Activated T-cell treated with anti-CD3 and anti-CD28 coated beads, Interleukin-2, amount 50 U/mL, for 48 hours (primary cell): Measurements from ENCODE around the gene UNC13C.
"Not testable (repeated sequence)": the region's sequence is repeated elsewhere in the genome, so short reads cannot be mapped to it uniquely, and the experiment has no call there.

Source experiments
- DNase-seq, 2 experiments: peaks; one replicate each; pipeline ENCODE4 v3.0.0-alpha.2; 2020

UNC13C gene

DNA sequence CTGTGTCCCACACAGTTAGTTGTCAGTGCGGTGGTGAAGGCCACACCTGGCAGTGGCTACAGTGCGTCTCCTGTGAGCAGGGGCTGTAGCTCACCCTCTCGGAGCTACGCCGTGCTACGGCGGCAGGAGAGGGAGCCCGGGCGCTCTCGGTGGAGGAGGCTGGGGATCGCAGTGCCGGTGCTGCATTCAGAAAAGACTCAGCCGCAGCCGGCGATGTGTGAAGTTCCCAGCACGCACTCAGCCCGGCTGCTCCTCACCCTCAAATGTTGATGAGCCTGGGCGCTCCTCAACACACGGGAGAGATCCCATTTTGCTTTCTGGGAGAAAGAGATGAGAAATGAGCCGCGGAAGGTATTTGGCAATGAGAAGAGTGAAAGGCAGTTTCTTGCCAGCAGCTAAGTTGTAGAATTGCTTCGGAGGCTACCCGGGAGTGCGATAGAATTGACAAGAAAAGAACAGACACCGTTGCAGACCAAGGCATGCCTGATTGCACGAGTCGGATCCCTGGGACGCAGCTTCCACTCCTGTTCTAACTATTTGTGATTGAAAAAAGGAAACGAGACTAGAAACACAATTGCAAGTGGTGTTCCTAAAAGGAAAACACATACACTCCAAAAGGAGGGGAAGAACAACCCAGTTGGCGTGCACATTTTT is at the start of gene UNC13C:
Gene UNC13C, plus strand, starts transcription at position 189 of the 654 bp plus-strand sequence. CDS start 34,463 bp downstream, outside the sequence.
- DNase-seq, result no peak

DNA sequence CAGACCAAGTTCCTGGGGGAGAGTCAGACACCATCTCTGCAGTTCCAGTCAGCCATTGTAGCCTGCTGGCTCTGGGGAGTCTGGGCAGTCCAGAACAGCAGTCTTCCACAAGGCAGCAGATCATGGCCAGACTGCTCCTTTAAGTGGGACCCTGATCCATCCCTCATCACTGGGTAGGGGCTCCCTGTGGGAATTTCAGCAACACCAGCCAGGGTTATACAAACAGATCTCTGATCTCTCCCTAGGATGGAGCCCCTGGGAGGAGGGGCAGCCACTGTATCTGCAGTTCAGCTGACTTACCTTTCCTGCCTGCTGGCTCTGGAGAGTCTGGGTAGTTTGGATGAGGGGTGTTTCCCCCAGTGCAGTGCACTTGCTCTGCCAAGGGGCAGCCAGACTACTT is 42.1 kb upstream of the UNC13C start:
- no peak for DNase-seq

GRCh38 chr15:53937632-53938031 is 40.6 kb upstream of the UNC13C start:
- DNase-seq, result not testable (repeated sequence)

GRCh38 chr15:53950572-53950971 is 27.7 kb upstream of the UNC13C start:
- no peak for DNase-seq

GRCh38 chr15:53955396-53955795 is 22.8 kb upstream of the UNC13C start:
- DNase-seq, result no peak

DNA sequence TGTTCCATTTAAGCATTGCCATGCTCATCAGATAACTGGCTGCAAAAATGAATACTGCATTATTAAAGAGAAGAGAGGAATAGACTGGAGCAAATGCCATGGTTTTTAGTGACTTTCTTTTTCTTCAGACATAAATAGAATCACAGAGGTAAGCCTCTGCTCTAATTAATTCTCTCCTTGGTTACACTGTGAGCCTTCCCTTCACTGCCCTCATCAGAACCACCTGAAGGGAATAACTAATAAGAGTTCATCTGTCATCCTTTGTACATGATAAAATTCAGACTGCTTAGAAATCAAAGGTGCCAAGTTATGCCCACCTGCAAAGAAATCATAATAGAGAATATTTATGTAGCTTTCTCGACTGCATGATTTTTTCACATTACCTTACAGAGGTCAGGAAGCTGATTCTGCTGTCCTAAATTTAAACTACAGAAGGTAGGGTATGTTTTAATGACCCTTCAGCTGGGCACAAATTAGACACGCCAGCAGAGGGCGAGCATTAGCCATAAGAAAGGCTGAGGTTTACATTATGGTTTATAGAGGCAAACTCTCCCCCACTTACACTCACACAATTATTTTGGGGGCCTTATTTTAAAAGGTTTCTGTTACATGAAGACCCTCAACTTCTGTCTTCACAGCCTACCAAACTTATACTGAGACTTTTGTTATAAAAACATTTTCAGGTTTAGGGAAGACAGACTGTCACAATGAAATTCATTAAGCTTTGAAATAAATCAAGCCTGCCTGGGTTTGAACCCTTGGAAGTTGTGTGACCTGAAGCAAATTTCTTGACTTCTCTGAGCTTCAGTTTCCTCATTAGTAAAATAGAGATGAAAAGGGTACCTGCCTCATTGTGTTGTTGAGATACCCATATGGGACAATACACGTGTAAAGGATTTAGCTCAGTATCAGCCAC is 15.3 kb upstream of the UNC13C start:
- DNase-seq, result peak; percentile 25 to 31

GRCh38 chr15:53963801-53964200 is 14.4 kb upstream of the UNC13C start:
- no peak for DNase-seq

GRCh38 chr15:53974121-53974520 is 4.1 kb upstream of the UNC13C start:
- no peak for DNase-seq

DNA sequence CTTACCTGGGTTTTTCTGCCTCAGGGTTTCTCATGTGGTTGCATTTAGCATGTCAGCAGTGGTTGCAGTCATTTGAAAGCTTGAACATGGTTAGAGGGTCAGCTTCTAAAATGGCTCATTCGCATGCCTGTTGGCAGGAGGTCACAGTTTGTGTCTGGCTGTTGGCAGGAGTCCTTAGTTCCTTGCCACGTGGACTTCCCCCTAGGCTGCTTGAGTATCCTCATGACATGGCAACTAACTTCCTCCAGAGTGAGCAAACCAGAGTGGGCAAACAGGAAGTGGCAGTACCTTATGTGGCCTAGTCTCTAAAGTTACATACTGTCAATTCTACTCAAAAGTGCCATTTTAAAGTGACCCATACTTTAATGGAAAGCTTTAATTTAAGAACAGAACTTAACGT is 3.4 kb upstream of the UNC13C start:
- DNase-seq, result no peak

DNA sequence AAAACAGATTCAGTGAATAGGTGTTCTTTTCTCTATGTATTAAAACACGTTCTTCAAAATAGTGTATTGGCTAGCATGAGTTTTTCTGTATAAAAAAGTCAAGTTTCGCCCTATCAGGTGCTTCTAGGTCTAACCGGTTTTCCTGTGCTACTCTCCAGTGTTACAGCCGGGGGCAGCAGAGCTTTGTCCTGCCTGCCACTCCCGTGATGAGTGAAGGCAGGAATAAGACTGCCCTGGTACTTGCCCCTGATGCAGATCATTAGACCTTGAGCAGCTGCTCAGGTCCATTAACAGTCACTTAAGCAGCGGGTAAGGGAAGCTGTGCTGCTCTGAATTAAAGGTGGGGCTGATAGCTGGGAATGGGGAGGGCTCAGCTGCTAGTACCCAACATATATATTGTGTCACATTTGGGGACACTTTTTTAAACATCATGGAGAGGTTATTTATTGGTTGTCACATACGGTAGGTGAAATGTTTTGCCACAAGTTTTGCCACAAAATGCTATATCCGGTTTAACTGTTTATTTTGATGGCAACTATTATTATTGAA is 1.3 kb upstream of the UNC13C start:
- no peak for DNase-seq

DNA sequence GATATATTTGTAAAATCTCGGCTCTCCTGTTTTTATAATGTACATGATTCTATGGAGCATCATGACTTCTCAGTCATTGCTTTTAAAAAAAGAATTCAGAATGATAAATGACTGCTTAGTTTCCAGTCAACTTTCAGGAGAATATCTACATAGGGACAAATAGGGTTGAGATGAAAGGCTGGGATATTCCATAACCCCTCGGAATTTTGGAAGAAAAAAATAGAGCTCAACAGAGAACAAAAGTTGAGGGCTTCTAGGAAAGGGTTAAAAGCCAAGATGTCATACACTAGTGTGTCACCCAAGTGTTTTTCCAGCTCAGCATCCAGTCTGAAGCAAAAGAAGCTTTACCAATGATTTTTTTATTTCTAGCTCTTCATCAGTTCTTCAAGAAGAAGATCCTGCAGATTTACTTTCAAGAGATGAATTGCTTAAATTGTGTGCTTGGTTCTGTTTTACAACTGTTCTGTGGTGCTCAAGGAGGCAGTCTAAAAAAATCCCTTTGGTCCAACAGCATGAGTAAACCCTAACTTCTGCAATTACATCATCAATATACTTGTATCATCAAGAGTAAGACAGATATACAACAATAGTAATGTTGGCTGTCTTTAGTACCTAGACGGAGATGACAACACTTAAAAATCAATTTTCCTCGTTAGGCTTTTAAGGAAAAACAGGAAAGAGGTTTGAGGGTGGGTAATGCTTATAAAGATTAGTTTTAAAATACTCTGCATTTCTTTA is 979 bp downstream of the UNC13C start:
- no peak for DNase-seq

DNA sequence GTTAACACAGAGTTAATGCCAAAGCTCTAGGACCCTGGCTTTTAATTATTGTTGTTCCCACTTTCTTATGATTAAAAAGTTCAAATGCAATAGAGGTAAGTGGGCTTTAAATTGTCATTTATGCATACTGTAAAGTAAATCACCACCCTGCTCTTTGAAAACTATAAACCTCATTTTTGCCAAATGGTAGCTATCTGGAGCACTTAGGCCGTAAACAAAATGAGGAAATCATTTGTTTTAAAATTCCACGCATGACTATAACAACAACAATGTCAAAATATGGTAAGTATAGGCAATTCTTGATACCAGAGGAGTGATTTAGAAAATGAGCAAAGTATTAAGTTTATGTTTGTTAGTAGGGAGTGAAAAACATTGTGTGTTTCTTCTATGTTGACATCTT is 1.8 kb downstream of the UNC13C start:
- no peak for DNase-seq

DNA sequence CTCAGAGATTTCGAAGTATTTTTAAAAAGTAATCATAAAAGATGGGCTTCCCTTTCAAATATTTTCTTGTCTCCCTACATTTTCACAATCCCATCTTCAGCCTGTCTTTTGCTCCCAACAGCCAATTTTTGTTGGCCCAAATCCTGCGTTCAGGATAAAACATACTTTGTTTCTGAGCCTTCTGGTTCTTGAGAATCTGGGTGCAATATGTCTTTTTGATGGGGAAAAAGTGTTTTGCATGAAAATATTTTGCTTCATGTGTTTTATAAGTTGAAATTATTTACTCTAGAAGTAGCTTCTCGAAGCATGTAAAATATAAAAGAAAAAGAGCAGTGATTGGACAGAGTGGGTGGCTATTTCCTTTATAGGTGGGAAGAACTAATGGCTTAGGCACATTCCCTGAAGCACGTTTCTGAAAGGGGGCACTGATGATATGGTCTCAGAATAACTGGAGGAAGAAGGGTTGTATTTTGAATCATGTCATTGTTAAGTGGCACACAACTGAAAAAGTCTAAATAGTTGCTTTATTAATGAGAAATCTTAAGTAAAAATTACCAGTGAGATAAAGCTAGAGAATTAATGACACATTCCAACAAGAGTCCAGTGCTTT is 3.9 kb downstream of the UNC13C start:
- DNase-seq, result no peak

- no peak for DNase-seq
Observed at GRCh38 chr15:53982876-53983275, 4.6 kb downstream of the UNC13C start.

DNA sequence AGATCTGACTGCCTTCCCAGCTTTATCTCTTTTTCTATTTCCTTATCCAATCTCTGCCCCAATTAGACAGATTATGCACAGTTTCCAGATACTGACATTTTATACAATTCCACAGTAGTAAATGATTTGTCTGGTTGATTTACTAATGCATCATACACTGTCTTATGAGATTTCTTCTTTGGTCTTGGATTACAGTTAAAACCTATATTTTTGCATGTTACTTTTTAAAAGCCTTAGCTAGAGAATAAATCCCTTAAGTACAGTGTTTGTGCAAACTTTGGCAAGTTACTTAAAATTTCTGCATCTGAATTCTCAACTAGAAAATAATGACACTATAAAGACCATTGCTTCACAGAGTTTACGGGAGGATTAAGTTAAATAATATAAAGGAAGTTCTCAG is 6.0 kb downstream of the UNC13C start:
- no peak for DNase-seq

DNA sequence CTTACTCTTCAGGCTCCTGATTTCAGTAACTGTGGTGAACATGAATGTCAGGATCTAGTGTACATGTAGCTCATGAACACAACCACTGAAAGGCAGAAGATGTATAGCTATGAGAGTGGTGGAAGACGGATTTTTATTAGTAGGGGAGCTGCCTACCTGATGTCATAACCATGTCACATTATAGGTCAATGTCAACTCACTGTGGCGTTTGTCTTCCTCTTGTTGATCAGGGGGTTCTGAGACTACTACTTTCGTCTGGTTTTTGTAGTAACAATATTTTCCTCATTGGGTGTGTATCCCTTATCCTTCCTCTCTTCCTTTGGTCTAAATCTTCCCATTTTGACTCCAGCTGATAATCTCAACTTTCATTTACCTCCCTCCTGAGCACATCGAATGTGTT is 7.3 kb downstream of the UNC13C start:
- DNase-seq, result no peak

- DNase-seq, result no peak
Observed at GRCh38 chr15:53987480-53987879, 9.2 kb downstream of the UNC13C start.

DNA sequence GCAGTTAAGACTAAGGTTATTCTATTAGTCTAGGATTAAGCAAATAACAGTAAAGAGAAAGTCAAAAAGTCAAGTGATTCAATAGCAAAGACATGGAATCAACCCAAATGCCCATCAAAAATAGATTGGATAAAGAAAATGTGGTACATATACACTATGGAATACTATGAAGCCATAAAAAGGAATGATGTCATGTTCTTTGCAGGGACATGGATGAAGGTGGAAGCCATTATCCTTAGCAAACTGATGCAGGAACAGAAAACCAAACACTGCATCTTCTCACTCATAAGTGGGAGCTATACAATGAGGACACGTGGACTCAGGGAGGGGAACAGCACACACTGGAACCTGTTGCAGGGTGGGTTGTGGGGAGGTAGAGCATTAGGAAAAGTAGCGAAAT is 29.0 kb downstream of the UNC13C start:
- DNase-seq, result no peak

GRCh38 chr15:54011656-54012055 is 33.4 kb downstream of the UNC13C start:
- DNase-seq, result no peak

DNA sequence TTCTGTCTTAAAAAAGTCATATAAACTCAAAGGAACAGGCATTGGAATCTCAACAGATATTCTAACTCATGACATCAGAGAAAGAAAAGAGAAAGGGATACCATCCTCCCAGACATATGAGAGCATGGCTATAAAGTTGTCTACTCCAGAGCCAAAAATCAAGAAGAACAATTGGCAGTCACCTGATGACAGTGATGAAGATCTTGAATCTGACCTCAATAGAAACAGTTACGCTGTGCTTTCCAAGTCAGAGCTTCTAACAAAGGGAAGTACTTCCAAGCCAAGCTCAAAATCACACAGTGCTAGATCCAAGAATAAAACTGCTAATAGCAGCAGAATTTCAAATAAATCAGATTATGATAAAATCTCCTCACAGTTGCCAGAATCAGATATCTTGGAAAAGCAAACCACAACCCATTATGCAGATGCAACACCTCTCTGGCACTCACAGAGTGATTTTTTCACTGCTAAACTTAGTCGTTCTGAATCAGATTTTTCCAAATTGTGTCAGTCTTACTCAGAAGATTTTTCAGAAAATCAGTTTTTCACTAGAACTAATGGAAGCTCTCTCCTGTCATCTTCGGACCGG is 35.9 kb downstream of the UNC13C start:
- no peak for DNase-seq

- no peak for DNase-seq
Observed at GRCh38 chr15:54017251-54017650, 39.0 kb downstream of the UNC13C start.

GRCh38 chr15:54017959-54018358 is 39.7 kb downstream of the UNC13C start:
- DNase-seq, result no peak
